HepG2 (cell line): Measurements from ENCODE around the gene PAM16. TPM values are rescaled to one million over a fixed set of nuclear protein-coding genes. Genes with fewer than 3 reads are reported as not detected.

ENCODE experiments used
- CREB1 ChIP-seq, 2 experiments: fragments of 450-650 bp in 1 of 2; IDR thresholded peaks; 2 replicates each; pipeline ENCODE4 v1.6.1; 2016 to 2017; ENCODE audit warnings: control low read depth in 1 of 2, mild to moderate bottlenecking in 1 of 2, missing compliant biosample characterization in 1 of 2, missing genetic modification characterization in 1 of 2
- CSRNP2 ChIP-seq: sonication (generic); formaldehyde crosslinking; conservative IDR thresholded peaks from 2 replicates; pipeline ENCODE4 v1.8.0; 2022; ENCODE audit warnings: low read depth, missing genetic modification reagents
- GZF1 ChIP-seq: sonication (generic); formaldehyde crosslinking; IDR thresholded peaks from 2 replicates; pipeline ENCODE4 v1.5.1; 2020; ENCODE audit warnings: mild to moderate bottlenecking, missing genetic modification reagents
- HCFC1 ChIP-seq: fragments of 150-350 bp; IDR thresholded peaks from 2 replicates; pipeline ENCODE4 v1.6.1; 2014; ENCODE audit warnings: low read depth, low read length
- HNRNPK ChIP-seq: fragments of 200-400 bp; formaldehyde crosslinking; IDR thresholded peaks from 2 replicates; pipeline ENCODE4 v1.6.1; 2018; ENCODE audit warnings: low read length, low read depth, moderate library complexity, mild to moderate bottlenecking; ENCODE audit not compliant: poor library complexity, severe bottlenecking
- HOXA7 ChIP-seq: sonication (generic); formaldehyde crosslinking; IDR thresholded peaks from 2 replicates; pipeline ENCODE4 v1.8.1; 2022; ENCODE audit warnings: mild to moderate bottlenecking, missing genetic modification reagents, moderate library complexity
- IRF9 ChIP-seq: sonication (generic); formaldehyde crosslinking; IDR thresholded peaks from 2 replicates; pipeline ENCODE4 v1.8.0; 2022; ENCODE audit warnings: missing genetic modification reagents, mild to moderate bottlenecking, borderline replicate concordance
- KDM5B ChIP-seq: sonication (generic); formaldehyde crosslinking; IDR thresholded peaks from 2 replicates; pipeline ENCODE4 v1.4.0; 2020; ENCODE audit warnings: missing genetic modification reagents, mild to moderate bottlenecking, borderline replicate concordance
- MTF2 ChIP-seq: sonication (generic); formaldehyde crosslinking; IDR thresholded peaks from 2 replicates; pipeline ENCODE4 v1.5.0; 2020; ENCODE audit warnings: missing genetic modification reagents, borderline replicate concordance
- NCOA1 ChIP-seq: sonication (generic); formaldehyde crosslinking; IDR thresholded peaks from 2 replicates; pipeline ENCODE4 v1.9.0; 2021; ENCODE audit warnings: missing genetic modification reagents
- NFAT5 ChIP-seq: sonication (generic); formaldehyde crosslinking; IDR thresholded peaks from 2 replicates; pipeline ENCODE4 v1.4.0; 2020; ENCODE audit warnings: missing genetic modification reagents
- NONO ChIP-seq, 2 experiments: fragments of 450-650 bp in 1 of 2; sonication (generic) in 1 of 2; formaldehyde crosslinking in 1 of 2; IDR thresholded peaks in 1 of 2; conservative IDR thresholded peaks in 1 of 2; 2 replicates each; pipeline versions ENCODE4 v1.6.1 to v1.8.0; 2017 to 2022; ENCODE audit warnings: mild to moderate bottlenecking in 1 of 2, missing genetic modification reagents in 1 of 2, moderate library complexity in 1 of 2
- NR2F2 ChIP-seq: IDR thresholded peaks from 2 replicates; pipeline ENCODE4 v1.6.1; 2012; ENCODE audit warnings: low read depth, inconsistent platforms, borderline replicate concordance
- REPIN1 ChIP-seq: sonication (generic); formaldehyde crosslinking; IDR thresholded peaks from 2 replicates; pipeline ENCODE4 v1.8.0; 2022; ENCODE audit warnings: missing genetic modification reagents, low read depth, mild to moderate bottlenecking, borderline replicate concordance
- SMC3 ChIP-seq: IDR thresholded peaks from 2 replicates; pipeline ENCODE4 v1.6.1; 2011; ENCODE audit warnings: low read length, improper control_type of control experiment
- THAP7 ChIP-seq: sonication (generic); formaldehyde crosslinking; IDR thresholded peaks from 2 replicates; pipeline ENCODE4 v1.8.1; 2023; ENCODE audit warnings: mild to moderate bottlenecking, missing genetic modification reagents
- TOPORS ChIP-seq: sonication (generic); formaldehyde crosslinking; IDR thresholded peaks from 2 replicates; pipeline ENCODE4 v1.8.0; 2023; ENCODE audit warnings: mild to moderate bottlenecking, missing genetic modification reagents
- ZNF562 ChIP-seq: sonication (generic); formaldehyde crosslinking; IDR thresholded peaks from 2 replicates; pipeline ENCODE4 v1.8.0; 2022; ENCODE audit warnings: missing genetic modification reagents, borderline replicate concordance
- ZNF709 ChIP-seq: sonication (generic); formaldehyde crosslinking; IDR thresholded peaks from 2 replicates; pipeline ENCODE4 v1.5.0; 2020; ENCODE audit warnings: mild to moderate bottlenecking, missing genetic modification reagents
- ZNF749 ChIP-seq: sonication (generic); formaldehyde crosslinking; IDR thresholded peaks from 2 replicates; pipeline ENCODE4 v1.8.0; 2022; ENCODE audit warnings: mild to moderate bottlenecking, missing genetic modification reagents, moderate library complexity, borderline replicate concordance
- ZSCAN31 ChIP-seq: sonication (generic); formaldehyde crosslinking; IDR thresholded peaks from 2 replicates; pipeline ENCODE4 v1.5.0; 2020; ENCODE audit warnings: low read depth, mild to moderate bottlenecking, missing genetic modification reagents
- polyA plus RNA-seq, 8 experiments: library from polyadenylated mRNA; depleted of rRNA in 3 of 8; stranded (reverse) in 7 of 8; unstranded in 1 of 8; fragments of >200 nt; fragmentation: Illumina TruSeq in 4 of 8; extraction: Trizol in 4 of 8; gene quantifications; 2 replicates each; pipeline versions ENCODE4 v1.2.1 to v1.2.3, GENCODE V29; 2011 to 2016; ENCODE audit warnings: low read depth in 4 of 8, missing spikeins in 1 of 8, mixed read lengths in 1 of 8; ENCODE audit not compliant: insufficient read depth in 1 of 8
- total RNA-seq, 5 experiments: library from RNA; depleted of rRNA; stranded (reverse); fragments of >200 nt; fragmentation: Illumina TruSeq; extraction: Trizol; gene quantifications; 2 replicates each; pipeline ENCODE4 v1.2.3, GENCODE V29; 2016; ENCODE audit warnings: low read depth in 1 of 5

Gene PAM16
- total and polyA plus RNA-seq, 2 of the 13 experiments (the other 11 are each of a cell fraction or from before 2014, with no cell fraction given) = 51.5 to 51.8 TPM

GRCh38 chr16:4367393-4367856 is 16.3 kb upstream of the PAM16 start (continued):
- no peak for TF ChIP-seq CSRNP2 (CRISPR knock-in tag)
- TF ChIP-seq NCOA1 (CRISPR knock-in tag) = no peak
- TF ChIP-seq IRF9 (CRISPR knock-in tag) = peak; percentile 77; the same call in 1 of the 2 replicates
- TF ChIP-seq ZNF562 = no peak
- no peak for TF ChIP-seq NR2F2
- no peak for TF ChIP-seq MTF2 (CRISPR knock-in tag)
- peak; percentile 37; the same call in 1 of the 2 replicates for TF ChIP-seq KDM5B
- no peak for TF ChIP-seq ZNF709 (CRISPR knock-in tag)
- TF ChIP-seq ZSCAN31 = 0 out of 2 replicates have a peak, but pooled peaks have one; percentile 46
- no peak for TF ChIP-seq HOXA7 (CRISPR knock-in tag)
- TF ChIP-seq THAP7 (CRISPR knock-in tag) = no peak
- TF ChIP-seq TOPORS (CRISPR knock-in tag) = peak; percentile 37; the same call in 1 of the 2 replicates
- 0 out of 2 replicates have a peak, but pooled peaks have one; percentile 10 for TF ChIP-seq SMC3
- TF ChIP-seq GZF1 (CRISPR knock-in tag) = no peak
- TF ChIP-seq NFAT5 (CRISPR knock-in tag) = no peak
- no peak for TF ChIP-seq CREB1 (IDR thresholded peaks at IDR 0.05)
- TF ChIP-seq CREB1 (CRISPR knock-in tag; IDR thresholded peaks at IDR 0.05) = no peak
- TF ChIP-seq REPIN1 (CRISPR knock-in tag) = peak; percentile 88
- TF ChIP-seq NONO (IDR thresholded peaks at IDR 0.05) = no peak
- TF ChIP-seq NONO (CRISPR knock-in tag; conservative IDR thresholded peaks at IDR 0.05) = peak; percentile 88
- TF ChIP-seq ZNF749 = no peak
- no peak for TF ChIP-seq HNRNPK
- TF ChIP-seq HCFC1 = no peak
